GM23248 (cell line): ENCODE measurements around the gene SINHCAF.

Source experiments
- EZH2 ChIP-seq: fragments of 200-600 bp; sonication (generic); IDR thresholded peaks from 2 replicates; pipeline ENCODE4 v1.6.1; 2018; ENCODE audit warnings: antibody characterized with exemption, mild to moderate bottlenecking; ENCODE audit not compliant: insufficient read depth, poor library complexity, severe bottlenecking
- EZH2phosphoT487 ChIP-seq: fragments of 200-600 bp; sonication (generic); IDR thresholded peaks from 2 replicates; pipeline ENCODE4 v1.6.1; 2018; ENCODE audit warnings: antibody characterized with exemption, moderate library complexity, mild to moderate bottlenecking, low read depth; ENCODE audit not compliant: insufficient read depth

DNA sequence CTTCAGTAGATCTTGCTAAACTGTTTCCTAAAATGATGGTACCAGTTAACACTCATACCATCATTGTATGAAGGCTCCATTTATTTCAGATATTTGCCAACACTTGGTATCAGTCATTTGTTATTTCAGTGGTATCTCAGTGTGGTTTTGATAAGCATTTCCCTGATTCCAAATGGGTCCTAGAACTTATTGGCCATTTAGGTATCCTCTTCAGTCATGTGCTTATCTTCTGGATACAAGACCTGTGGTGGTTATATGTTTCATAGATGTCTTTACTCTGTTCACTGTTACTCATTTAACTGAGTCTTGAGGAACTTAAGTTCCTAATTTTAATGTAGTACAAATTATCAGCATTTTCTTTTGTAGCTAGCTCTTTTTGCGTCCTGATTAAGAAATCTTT is 13.5 kb downstream of the SINHCAF start:
- TF ChIP-seq EZH2 (no peak), EZH2phosphoT487 (no peak)
